Brain microvascular endothelial cell (primary cell): ENCODE measurements around the gene VEGFA.

Source experiments
- DNase-seq: peaks from one replicate; pipeline ENCODE4 v3.0.0-alpha.2; 2020
- H3K27ac ChIP-seq: fragments of 250-450 bp; sonication (Bioruptor Pico); 2 replicates; pipeline ENCODE4 v1.5.1; 2020; ENCODE audit warnings: mild to moderate bottlenecking, moderate library complexity
- H3K27me3 ChIP-seq: fragments of 250-450 bp; sonication (Bioruptor Pico); replicated peaks from 2 replicates; pipeline ENCODE4 v1.5.1; 2020; ENCODE audit warnings: mild to moderate bottlenecking
- H3K36me3 ChIP-seq: fragments of 250-450 bp; sonication (Bioruptor Pico); replicated peaks from 2 replicates; pipeline ENCODE4 v1.5.1; 2020; ENCODE audit warnings: mild to moderate bottlenecking
- H3K4me3 ChIP-seq: 2 replicates; pipeline ENCODE4 v1.5.1; 2011; ENCODE audit warnings: low read depth, mild to moderate bottlenecking, control low read depth, low read length, moderate library complexity
- in situ Hi-C: cut with HindIII; loops from 2 replicates; pipeline ENCODE4 v1.10.0; 2017; ENCODE audit warnings: low sequenced_read_pairs, low pct_ligation_motif_present
- TF ChIP-seq, protein P1 (sequence below): IDR thresholded peaks from 2 replicates; pipeline ENCODE4 v1.5.1; 2011; ENCODE audit warnings: low read depth, mild to moderate bottlenecking, moderate library complexity, low read length, control low read depth, inconsistent platforms; ENCODE audit errors: missing control alignments

The VEGFA gene

DNA sequence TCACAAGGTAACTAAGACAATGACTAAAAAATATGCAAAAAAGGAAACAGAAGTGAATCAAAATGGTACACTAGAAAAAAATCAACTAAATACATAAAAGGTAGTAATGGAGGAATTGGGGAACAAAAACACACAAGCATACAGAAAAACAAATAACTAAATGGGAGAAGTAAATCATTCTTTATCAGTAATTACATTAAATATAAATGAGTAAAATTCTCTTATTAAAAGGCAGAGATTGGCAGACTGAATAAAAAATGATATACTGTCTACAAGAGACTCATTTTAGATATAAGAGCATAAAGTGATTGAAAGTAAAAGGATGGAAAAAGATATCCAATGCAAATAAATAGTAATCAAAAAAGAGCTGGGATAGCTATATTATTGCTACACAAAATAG lies 39.4 kb upstream of the VEGFA start:
- in situ Hi-C loops, result no loop called here
- Histone ChIP-seq H3K4me3 (no peak overlapping the region), H3K27ac (no peak overlapping the region), H3K36me3 (no peaks in the 10 kb centered on the region), H3K27me3 (no peaks in the 10 kb centered on the region)
- DNase-seq, result no peak
- TF ChIP-seq, protein P1, sequence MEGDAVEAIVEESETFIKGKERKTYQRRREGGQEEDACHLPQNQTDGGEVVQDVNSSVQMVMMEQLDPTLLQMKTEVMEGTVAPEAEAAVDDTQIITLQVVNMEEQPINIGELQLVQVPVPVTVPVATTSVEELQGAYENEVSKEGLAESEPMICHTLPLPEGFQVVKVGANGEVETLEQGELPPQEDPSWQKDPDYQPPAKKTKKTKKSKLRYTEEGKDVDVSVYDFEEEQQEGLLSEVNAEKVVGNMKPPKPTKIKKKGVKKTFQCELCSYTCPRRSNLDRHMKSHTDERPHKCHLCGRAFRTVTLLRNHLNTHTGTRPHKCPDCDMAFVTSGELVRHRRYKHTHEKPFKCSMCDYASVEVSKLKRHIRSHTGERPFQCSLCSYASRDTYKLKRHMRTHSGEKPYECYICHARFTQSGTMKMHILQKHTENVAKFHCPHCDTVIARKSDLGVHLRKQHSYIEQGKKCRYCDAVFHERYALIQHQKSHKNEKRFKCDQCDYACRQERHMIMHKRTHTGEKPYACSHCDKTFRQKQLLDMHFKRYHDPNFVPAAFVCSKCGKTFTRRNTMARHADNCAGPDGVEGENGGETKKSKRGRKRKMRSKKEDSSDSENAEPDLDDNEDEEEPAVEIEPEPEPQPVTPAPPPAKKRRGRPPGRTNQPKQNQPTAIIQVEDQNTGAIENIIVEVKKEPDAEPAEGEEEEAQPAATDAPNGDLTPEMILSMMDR, result no peak

DNA sequence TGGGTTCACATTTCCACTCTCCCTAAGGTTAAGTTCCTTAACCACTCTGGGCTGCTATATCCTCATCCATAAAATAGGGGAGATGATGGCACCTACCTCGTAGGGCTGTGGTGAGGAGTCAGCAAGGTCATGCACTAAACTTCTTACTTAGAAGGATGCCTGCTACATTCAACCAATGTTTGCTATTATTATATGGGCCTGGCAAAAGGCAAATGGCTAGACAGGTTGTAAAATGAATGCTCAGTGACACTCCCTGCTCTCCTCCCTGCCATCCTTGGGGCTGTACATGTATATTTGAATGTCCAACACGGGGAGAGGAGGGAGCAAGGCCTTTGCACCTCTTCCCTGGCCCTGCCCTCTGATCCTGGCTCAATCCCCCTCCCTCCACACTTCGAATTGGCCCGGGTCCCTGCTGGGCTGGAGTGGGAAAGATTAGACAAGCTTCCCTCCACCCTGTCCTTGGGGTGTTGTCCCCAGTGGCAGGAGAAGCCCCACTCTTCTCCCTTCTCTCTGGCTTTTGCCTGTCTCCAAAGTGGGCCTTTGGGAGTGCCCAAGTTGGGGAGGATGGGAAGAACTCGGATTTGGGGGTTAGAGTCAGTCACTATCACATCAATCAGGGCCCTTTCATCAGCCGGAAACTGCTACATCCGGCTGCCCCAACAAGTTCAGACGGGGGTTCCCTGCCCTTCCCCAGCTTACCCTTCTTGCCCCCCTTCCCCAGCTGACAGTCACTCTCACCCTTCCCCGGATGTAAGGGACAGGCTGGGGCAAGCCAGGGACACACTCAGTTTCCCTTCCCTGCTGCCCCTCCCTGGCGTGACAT lies 36.3 kb upstream of the VEGFA start:
- Histone ChIP-seq H3K27ac (no peak overlapping the region), H3K36me3 (no peaks in the 10 kb centered on the region), H3K4me3 (no peak overlapping the region), H3K27me3 (no peaks in the 10 kb centered on the region)
- no peak for DNase-seq
- in situ Hi-C loops, result no loop called here
- TF ChIP-seq, protein P1, result no peak

DNA sequence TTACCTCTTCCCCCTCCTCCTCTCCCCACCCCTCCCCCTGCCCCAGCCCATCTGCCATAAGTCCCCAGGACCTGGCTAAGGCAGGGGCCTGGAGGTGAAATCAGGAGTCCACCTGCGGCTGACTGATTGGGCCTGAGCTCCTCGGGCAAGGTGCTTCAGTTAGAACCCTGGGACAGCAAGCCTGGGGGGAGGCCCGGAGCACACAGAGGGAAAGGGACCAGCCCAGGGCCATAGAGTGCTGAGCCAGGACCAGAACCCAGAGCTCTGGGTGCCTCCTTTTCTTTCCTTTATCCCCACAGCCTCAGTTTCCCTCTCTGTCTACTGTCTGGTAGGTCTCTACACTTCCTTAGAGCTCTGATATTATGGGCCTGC lies 35.7 kb upstream of the VEGFA start:
- H3K27ac ChIP-seq, result no peak overlapping the region
- no peaks in the 10 kb centered on the region for H3K36me3 ChIP-seq
- H3K27me3 ChIP-seq, result no peaks in the 10 kb centered on the region
- TF ChIP-seq, protein P1, result no peak
- no peak overlapping the region for H3K4me3 ChIP-seq
- DNase-seq, result no peak
- in situ Hi-C loops, result no loop called here

DNA sequence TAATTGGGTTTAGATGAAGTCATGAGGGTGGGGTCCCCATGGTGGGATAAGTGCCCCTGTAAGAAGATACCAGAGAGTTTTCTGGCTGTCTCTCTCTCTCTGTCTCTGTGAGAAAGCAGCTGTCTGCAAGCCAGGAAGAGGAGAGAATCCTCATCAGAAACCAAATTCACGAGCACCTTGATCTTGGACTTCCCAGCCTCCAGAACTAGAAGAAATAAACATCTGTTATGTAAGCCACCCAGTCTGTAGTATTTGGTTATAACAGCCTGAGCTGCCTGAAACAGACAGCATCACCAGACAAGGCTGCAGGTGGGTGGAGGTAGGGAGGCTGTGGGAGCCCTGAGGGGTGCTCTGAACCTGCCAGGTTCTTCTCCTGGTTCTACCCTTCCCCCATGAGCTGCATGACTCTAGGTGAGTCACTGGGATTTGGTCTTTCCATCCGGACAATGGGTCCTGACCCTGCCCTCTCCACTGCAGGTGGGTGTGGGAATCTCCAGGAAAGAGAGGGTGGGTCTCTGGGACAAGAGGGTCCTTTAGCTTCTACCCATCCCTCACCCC lies 34.3 kb upstream of the VEGFA start:
- TF ChIP-seq, protein P1, result no peak
- DNase-seq, result no peak
- Histone ChIP-seq H3K27ac (no peak overlapping the region), H3K4me3 (no peak overlapping the region), H3K27me3 (no peaks in the 10 kb centered on the region), H3K36me3 (no peaks in the 10 kb centered on the region)
- in situ Hi-C loops, result no loop called here

DNA sequence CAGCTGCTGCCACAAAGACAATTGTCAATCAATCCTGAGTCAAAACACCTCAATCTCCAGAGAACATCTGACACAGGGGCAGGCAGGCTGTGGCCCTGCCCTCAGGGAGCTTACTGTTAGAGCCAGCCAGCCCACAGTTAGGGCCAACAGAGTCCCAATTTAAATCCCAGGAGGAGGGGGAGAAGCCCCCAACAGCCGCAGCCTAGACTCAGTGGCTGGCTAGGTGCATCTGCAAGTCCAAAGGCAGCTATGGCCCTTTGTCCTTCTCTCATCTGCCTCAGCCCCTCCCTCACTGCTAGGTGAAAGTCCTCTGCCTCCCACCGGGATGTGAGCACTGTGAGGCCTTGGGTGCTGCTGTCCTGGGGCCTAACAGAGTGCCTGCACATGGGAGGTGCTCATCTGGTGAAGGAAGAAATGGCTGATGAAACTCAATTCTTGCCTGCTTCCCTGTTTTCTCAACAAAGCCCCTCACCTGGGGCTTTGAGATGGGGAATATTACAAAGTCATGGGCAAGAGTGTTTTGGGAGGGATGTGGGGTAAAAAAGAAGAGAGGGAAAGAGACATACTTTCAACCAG lies 33.7 kb upstream of the VEGFA start:
- TF ChIP-seq, protein P1, result no peak
- no peaks in the 10 kb centered on the region for H3K36me3 ChIP-seq
- in situ Hi-C loops, result no loop called here
- H3K4me3 ChIP-seq, result no peak overlapping the region
- no peak overlapping the region for H3K27ac ChIP-seq
- H3K27me3 ChIP-seq, result no peaks in the 10 kb centered on the region
- no peak for DNase-seq
